BJ (cell line): ENCODE results near the gene SMAD1. TPM values are rescaled to one million over a fixed set of nuclear protein-coding genes. Genes with fewer than 3 reads are reported as not detected.

Source experiments
- CTCF ChIA-PET: fragments of 350-600 bp; formaldehyde crosslinking; extraction: SDS; loops from one replicate; lab custom pipeline; 2021; ENCODE audit warnings: antibody characterized with exemption, inconsistent platforms; lab: Yijun Ruan, JAX
- POLR2A ChIA-PET: fragments of 300-600 bp; sonication (Branson Sonifier 250); formaldehyde crosslinking; extraction: SDS; loops from one replicate; lab custom pipeline; 2021; ENCODE audit warnings: antibody characterized with exemption; lab: Charles Lee
- DNase-seq: peaks from one replicate; pipeline ENCODE4 v3.0.0-alpha.2; 2011; ENCODE audit warnings: low read depth
- H3K27me3 ChIP-seq: 2 replicates; pipeline ENCODE4 v1.6.0; 2011; ENCODE audit warnings: low read length; ENCODE audit not compliant: control insufficient read depth, insufficient read depth
- H3K36me3 ChIP-seq: 2 replicates; pipeline ENCODE4 v1.5.1; 2011; ENCODE audit warnings: low read length; ENCODE audit not compliant: control insufficient read depth, insufficient read depth
- H3K4me3 ChIP-seq: 2 replicates; pipeline ENCODE4 v1.5.1; 2011; ENCODE audit warnings: low read depth, mild to moderate bottlenecking, control low read depth, low read length
- CTCF ChIP-seq: IDR thresholded peaks from 2 replicates; pipeline ENCODE4 v1.5.1; 2011; ENCODE audit warnings: low read depth, mild to moderate bottlenecking, control low read depth, inconsistent platforms, low read length, moderate library complexity; ENCODE audit not compliant: insufficient read depth
- polyA plus RNA-seq: library from polyadenylated mRNA; depleted of rRNA; stranded (reverse); fragments of >200 nt; gene quantifications from 2 replicates; pipeline ENCODE4 v1.2.3, GENCODE V29; 2011

Gene SMAD1
- polyA plus RNA-seq, 1 experiment = 26.1 TPM

DNA sequence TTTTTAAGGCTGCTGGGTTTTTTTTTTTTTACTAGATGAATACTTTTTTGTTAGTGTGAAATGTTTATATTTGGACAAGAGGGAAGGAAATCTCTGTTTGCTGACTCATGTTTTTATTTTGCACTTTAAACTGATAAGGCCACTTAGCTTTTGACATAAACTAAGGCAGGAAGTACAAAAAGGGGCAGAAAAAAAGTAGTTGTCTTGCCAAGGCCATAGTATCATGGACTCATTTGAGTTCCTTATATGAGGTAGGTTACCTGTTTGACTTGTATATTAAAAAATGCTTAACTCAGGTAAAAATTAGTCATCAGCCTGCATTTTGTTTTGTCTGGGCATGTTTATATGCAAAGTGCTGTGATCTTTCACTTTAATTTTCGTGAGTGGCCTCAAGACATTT, 26.0 kb downstream of the SMAD1 start:
- POLR2A ChIA-PET = no interaction called here
- H3K4me3 ChIP-seq = no peak overlapping the region
- DNase-seq = no peak
- H3K36me3 ChIP-seq = no peaks in the 10 kb centered on the region
- TF ChIP-seq CTCF = no peak
- H3K27me3 ChIP-seq = no peaks in the 10 kb centered on the region
- CTCF ChIA-PET = no interaction called here

DNA sequence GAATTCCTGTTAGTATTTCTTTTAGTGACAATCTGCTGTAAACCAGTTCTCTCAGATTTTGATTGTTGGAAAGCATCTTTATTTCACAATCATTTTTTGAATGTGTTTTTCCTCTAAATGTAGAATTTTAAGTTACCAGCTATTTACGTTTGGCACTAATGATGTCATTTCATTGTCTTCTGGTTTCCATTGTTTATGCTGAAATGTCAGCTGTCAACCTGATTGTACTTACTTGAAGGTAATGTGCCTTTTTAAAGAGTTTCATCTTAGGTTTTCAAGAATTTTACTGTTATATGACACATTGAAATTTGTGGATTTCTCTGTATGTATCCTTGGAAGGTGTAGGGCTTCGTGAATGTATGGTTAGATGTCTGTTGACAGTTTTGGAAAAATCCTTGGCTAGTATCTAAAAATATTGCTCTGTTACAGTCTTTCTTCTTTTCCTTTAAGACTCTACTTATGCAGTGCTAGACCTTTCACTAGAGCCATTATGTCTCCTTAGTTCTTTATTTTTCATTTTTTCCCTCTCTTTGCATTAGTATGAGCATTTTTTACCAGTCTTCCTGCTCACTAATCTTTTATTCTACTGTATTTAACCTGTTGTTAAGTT, 30.4 kb downstream of the SMAD1 start:
- H3K27me3 ChIP-seq = no peaks in the 10 kb centered on the region
- TF ChIP-seq CTCF = no peak
- no peak for DNase-seq
- CTCF ChIA-PET = interaction anchor here (0.6 kb wide), 1 partner anchor 132 kb away, joined by 3 read pairs; no protein-coding TSS in a partner anchor
- no peak overlapping the region for H3K4me3 ChIP-seq
- peaks cover 3% of the 10 kb centered on the region; the same call in 1 of the 2 replicates for H3K36me3 ChIP-seq
- POLR2A ChIA-PET = no interaction called here

- Histone ChIP-seq H3K4me3 (no peak overlapping the region), H3K36me3 (peaks cover 3% of the 10 kb centered on the region; the same call in 1 of the 2 replicates), H3K27me3 (no peaks in the 10 kb centered on the region)
- no peak for TF ChIP-seq CTCF
- ChIA-PET CTCF (no interaction called here), POLR2A (no interaction called here)
- DNase-seq = no peak
Observed at GRCh38 chr4:145513020-145513621, 31.5 kb downstream of the SMAD1 start.

DNA sequence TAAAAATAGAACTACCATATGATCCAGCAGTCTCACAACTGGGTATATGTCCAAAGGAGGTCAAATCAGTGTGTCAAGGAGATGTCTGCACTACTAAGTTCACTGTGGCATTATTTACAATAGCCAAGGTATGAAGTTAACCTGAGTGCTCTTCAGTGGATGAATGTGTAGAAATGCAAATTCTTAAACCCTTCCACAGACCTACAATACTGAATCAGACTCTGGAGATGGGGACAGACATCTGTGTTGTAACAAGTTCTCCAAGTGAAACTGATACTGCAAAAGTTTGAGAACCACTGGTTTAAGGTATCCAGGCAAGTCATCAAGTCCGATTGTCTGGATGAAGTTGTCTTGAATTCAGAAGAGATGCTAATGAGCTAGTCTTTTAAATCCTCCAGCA, 38.5 kb downstream of the SMAD1 start:
- CTCF ChIA-PET = no interaction called here
- Histone ChIP-seq H3K27me3 (no peaks in the 10 kb centered on the region), H3K36me3 (no peaks in the 10 kb centered on the region), H3K4me3 (no peak overlapping the region)
- POLR2A ChIA-PET = interaction anchor here (0.5 kb wide), 1 partner anchor 401 kb away, joined by 3 read pairs; no protein-coding TSS in a partner anchor
- DNase-seq = no peak
- no peak for TF ChIP-seq CTCF

DNA sequence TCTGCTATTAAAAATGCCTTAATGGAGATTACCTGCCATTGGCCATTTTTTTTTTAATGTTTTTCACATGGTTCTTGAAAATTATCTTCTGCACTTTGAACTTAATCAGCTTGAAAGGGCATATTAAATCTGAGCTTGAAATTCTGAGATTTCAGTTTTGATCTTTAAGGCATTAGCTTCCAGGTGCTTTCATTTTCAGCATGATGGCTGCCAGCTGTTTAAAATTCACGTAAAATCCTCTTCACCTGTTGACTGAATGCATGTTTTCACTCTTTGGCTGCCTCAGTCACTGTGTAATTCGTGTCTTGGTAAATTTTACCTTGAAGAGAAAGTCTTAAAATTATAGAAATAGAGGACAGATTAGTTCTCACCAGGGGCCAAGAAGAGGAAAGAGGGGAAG, 39.6 kb downstream of the SMAD1 start:
- CTCF ChIA-PET = no interaction called here

More for the DNA sequence above, 39.6 kb downstream of the SMAD1 start:
- H3K36me3 ChIP-seq = no peaks in the 10 kb centered on the region
- no peak for DNase-seq
- no peak overlapping the region for H3K4me3 ChIP-seq
- no peaks in the 10 kb centered on the region for H3K27me3 ChIP-seq
- no peak for TF ChIP-seq CTCF
- POLR2A ChIA-PET = no interaction called here
